ENCODE results near the gene CYP4A11.
"Not testable (repeated sequence)": the region's sequence is repeated elsewhere in the genome, so short reads cannot be mapped to it uniquely, and the experiment has no call there.

The CYP4A11 gene

DNA sequence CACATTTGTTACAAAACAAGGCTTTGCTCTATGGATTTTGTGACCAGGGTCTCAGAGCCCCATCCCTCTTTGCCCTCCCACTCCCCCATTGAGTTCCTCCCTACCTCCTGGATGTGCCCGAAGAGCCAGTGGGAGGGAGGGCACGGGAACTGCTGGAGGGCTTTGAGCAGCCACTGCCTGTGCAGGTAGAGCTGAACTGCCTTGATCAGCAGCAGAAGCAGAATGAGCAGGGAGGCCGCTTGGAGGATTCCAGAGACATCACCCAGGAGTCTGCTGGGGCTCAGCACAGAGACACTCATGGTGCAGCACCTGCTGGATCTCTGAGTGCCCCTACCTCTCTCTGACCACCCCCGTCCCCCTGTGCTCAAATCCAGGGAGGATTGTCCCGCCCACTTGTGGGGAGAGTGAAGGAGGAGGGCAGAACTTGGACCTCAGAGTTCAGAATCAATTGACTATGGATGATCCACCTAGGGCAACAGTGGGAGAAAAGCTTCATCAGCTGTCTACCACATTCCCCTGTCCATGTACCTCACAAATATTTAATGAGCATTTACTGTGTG, at the start of gene CYP4A11:
Gene CYP4A11 (minus strand): TSS at position 342 of the 560 bp plus-strand sequence. CDS start 43 bp downstream, at position 299.
- no peak for DNase-seq (ENCODE audit: low spot score)
- in situ Hi-C loops (cut with MboI; ENCODE audit: low sequenced_read_pairs, unreplicated experiment), result no loop called here
- TF ChIP-seq CTCF (IDR thresholded peaks at IDR 0.05; ENCODE audit: borderline replicate concordance, control extremely low read depth, extremely low read depth, insufficient read depth, missing control alignments), result no peak

DNA sequence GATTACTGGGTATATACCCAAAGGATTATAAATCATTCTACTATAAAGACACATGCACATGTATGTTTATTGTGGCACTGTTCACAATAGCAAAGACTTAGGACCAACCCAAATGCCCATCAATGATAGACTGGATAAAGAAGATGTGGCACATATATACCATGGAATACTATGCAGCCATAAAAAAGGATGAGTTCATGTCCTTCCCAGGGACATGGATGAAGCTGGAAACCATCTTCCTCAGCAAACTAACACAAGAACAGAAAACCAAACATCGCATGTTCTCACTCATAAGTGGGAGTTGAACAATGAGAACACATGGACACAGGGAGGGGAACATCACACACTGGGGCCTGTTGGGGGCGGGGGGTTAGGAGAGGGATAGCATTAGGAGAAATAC, 49.3 kb upstream of the CYP4A11 start:
- in situ Hi-C loops (cut with MboI; ENCODE audit: low sequenced_read_pairs, unreplicated experiment); DNase-seq (ENCODE audit: low spot score): not testable (repeated sequence)

GRCh38 chr1:46983830-46984586, 42.7 kb upstream of the CYP4A11 start:
- DNase-seq (ENCODE audit: low spot score), result no peak
- in situ Hi-C loops (cut with MboI; ENCODE audit: low sequenced_read_pairs, unreplicated experiment), result no loop called here
- no peak for TF ChIP-seq CTCF (IDR thresholded peaks at IDR 0.05; ENCODE audit: borderline replicate concordance, control extremely low read depth, extremely low read depth, insufficient read depth, missing control alignments)

- TF ChIP-seq CTCF (IDR thresholded peaks at IDR 0.05; ENCODE audit: borderline replicate concordance, control extremely low read depth, extremely low read depth, insufficient read depth, missing control alignments), result no peak
- in situ Hi-C loops (cut with MboI; ENCODE audit: low sequenced_read_pairs, unreplicated experiment), result no loop called here
- no peak for DNase-seq (ENCODE audit: low spot score)
Observed at GRCh38 chr1:46983166-46983829, 42.0 kb upstream of the CYP4A11 start.

GRCh38 chr1:46969014-46969619, 27.8 kb upstream of the CYP4A11 start:
- in situ Hi-C loops (cut with MboI; ENCODE audit: low sequenced_read_pairs, unreplicated experiment), result no loop called here
- no peak for TF ChIP-seq CTCF (IDR thresholded peaks at IDR 0.05; ENCODE audit: borderline replicate concordance, control extremely low read depth, extremely low read depth, insufficient read depth, missing control alignments)

GRCh38 chr1:46962272-46962671, 21.0 kb upstream of the CYP4A11 start:
- DNase-seq (ENCODE audit: low spot score); in situ Hi-C loops (cut with MboI; ENCODE audit: low sequenced_read_pairs, unreplicated experiment): not testable (repeated sequence)

More at GRCh38 chr1:46969014-46969619, 27.8 kb upstream of the CYP4A11 start:
- DNase-seq (ENCODE audit: low spot score), result no peak

DNA sequence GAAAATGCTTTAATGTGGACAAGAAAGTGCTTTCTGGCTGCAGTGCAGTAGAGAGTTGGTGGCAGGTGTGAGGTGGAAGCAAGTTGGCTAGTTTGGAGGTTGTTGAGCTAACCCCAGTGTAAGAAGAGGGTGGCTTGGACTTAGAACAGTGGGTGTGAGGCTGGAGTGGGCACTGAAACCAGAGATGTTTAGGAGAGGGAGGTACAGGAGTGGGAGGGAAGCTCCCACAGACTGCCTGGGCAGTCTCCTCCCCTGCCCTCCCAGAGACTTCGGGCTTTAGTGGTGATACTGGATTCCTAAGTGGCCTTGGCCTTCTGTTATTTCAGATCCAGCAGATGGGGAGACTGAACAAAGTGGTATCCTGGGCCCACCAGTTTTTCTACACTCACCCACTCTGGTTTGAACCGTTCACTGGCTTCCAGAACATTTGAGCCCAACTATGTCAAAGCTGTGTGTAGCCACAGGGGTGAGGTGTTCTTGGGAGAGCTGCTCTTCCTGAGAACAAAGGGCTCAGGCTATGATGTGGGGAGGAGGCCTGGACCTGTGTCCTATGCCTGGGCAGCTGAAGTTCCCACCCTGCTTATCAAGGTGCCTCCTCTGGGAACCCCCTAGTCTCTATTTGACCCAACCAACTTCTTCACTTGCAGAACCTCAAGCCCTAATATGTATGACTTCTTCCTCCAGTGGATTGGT, 19.9 kb upstream of the CYP4A11 start:
- in situ Hi-C loops (cut with MboI; ENCODE audit: low sequenced_read_pairs, unreplicated experiment), result no loop called here
- no peak for TF ChIP-seq CTCF (IDR thresholded peaks at IDR 0.05; ENCODE audit: borderline replicate concordance, control extremely low read depth, extremely low read depth, insufficient read depth, missing control alignments)
- DNase-seq (ENCODE audit: low spot score), result no peak

Data from GM13976 (cell line).